Left lung (tissue), 10 donors: ENCODE results near the gene RNF44. TPM values are rescaled to one million over a fixed set of nuclear protein-coding genes. Genes with fewer than 3 reads are reported as not detected.
A peak's percentile ranks its signal among the peaks of the same experiment; 100 is the strongest.
"Not testable (repeated sequence)": the region's sequence is repeated elsewhere in the genome, so short reads cannot be mapped to it uniquely, and the experiment has no call there.

Experiments
- ATAC-seq: fragments of 200-7000 bp; cut with Tn5 transposase; one replicate; pipeline ENCODE4 v1.9.1; 2020; ENCODE audit warnings: moderate library complexity
- DNase-seq, 4 donors: peaks; one replicate each; pipeline ENCODE4 v3.0.0-alpha.2; 2013 to 2020
- H3K27ac ChIP-seq, 2 donors: fragments of 200-600 bp; sonication (generic) in 1 of 2; one replicate each; pipeline versions ENCODE4 v1.5.0 to v1.8.0; 2020 to 2021
- H3K27me3 ChIP-seq, 2 donors: fragments of 200-600 bp; sonication (generic) in 1 of 2; one replicate each; pipeline versions ENCODE4 v1.5.0 to v1.8.0; 2020 to 2021
- H3K36me3 ChIP-seq, 2 donors: fragments of 200-600 bp; sonication (generic) in 1 of 2; one replicate each; pipeline versions ENCODE4 v1.5.0 to v1.8.0; 2020 to 2021
- H3K4me1 ChIP-seq, 2 donors: fragments of 200-600 bp; one replicate each; pipeline ENCODE4 v1.8.0; 2021
- H3K4me3 ChIP-seq, 2 donors: fragments of 200-600 bp; sonication (generic) in 1 of 2; one replicate each; pipeline versions ENCODE4 v1.5.0 to v1.8.0; 2020 to 2021; ENCODE audit warnings: mild to moderate bottlenecking in 1 of 2
- H3K9me3 ChIP-seq, 2 donors: fragments of 200-600 bp; sonication (generic) in 1 of 2; one replicate each; pipeline versions ENCODE4 v1.5.0 to v1.8.0; 2020 to 2021
- CTCF ChIP-seq, 2 donors: fragments of 200-600 bp; sonication (generic) in 1 of 2; IDR thresholded peaks; one replicate each; pipeline versions ENCODE4 v1.5.0 to v1.8.0; 2021; ENCODE audit warnings: antibody characterized with exemption in 2 of 2
- intact Hi-C, 2 donors: fragments of 100-400 bp; cut with DNase I; formaldehyde crosslinking; loops; one replicate each; pipeline versions ENCODE4 v1.11.2 to v1.14.2; 2022
- polyA plus RNA-seq, 6 donors: library from polyadenylated mRNA; unstranded; fragments of 120-200 nt; gene quantifications; one replicate each; pipeline ENCODE4 v1.2.1, GENCODE V29; 2013; ENCODE audit not compliant: insufficient read length in 6 of 6
- total RNA-seq, 2 donors: library from RNA; stranded (reverse); fragmentation: NEBNext Ultra II Directional; extraction: Animal tissue kit (Norgen Biotek cat#: 25700); gene quantifications; one replicate each; pipeline ENCODE4 v1.2.1, GENCODE V29; 2021
- donor health status: DM: no; HTN: yes; CAD: no.
- donor health status: DM: no; HTN: no; CAD: no.

RNF44 gene
- total and polyA plus RNA-seq, 8 donors = 37.6 to 61.7 (median 45.0) TPM

- no peak for TF ChIP-seq CTCF (IDR thresholded peaks at IDR 0.05)
- DNase-seq = no peak
- Histone ChIP-seq H3K4me3 (no peak overlapping the region), H3K27ac (no peak overlapping the region), H3K4me1 (peaks cover 0 to 10% of the 10 kb centered on the region in 2 donors), H3K9me3 (no peaks in the 10 kb centered on the region), H3K36me3 (peaks cover 3 to 87% of the 10 kb centered on the region in 2 donors), H3K27me3 (no peaks in the 10 kb centered on the region)
- intact Hi-C loops = no loop called here
- no peak for ATAC-seq
Observed at GRCh38 chr5:176492431-176492830, 44.8 kb downstream of the RNF44 start.

- ATAC-seq (no peak), DNase-seq (no peak)
- intact Hi-C loops = no loop called here
- Histone ChIP-seq H3K27me3 (no peaks in the 10 kb centered on the region), H3K27ac (no peak overlapping the region), H3K36me3 (peaks cover 3 to 86% of the 10 kb centered on the region in 2 donors), H3K4me1 (peaks cover 0 to 10% of the 10 kb centered on the region in 2 donors), H3K4me3 (no peak overlapping the region), H3K9me3 (no peaks in the 10 kb centered on the region)
- no peak for TF ChIP-seq CTCF (IDR thresholded peaks at IDR 0.05)
Observed at GRCh38 chr5:176491901-176492300, 45.3 kb downstream of the RNF44 start.

GRCh38 chr5:176491101-176491502, 46.1 kb downstream of the RNF44 start:
- H3K4me1 ChIP-seq = peaks cover 0 to 10% of the 10 kb centered on the region in 2 donors
- H3K27ac ChIP-seq = no peak overlapping the region
- DNase-seq = no peak
- peak; percentile 28 for ATAC-seq
- TF ChIP-seq CTCF (IDR thresholded peaks at IDR 0.05) = no peak
- no peak overlapping the region for H3K4me3 ChIP-seq
- H3K27me3 ChIP-seq = no peaks in the 10 kb centered on the region
- peaks cover 3 to 79% of the 10 kb centered on the region in 2 donors for H3K36me3 ChIP-seq
- intact Hi-C loops = no loop called here
- no peaks in the 10 kb centered on the region for H3K9me3 ChIP-seq

GRCh38 chr5:176490301-176490700, 46.9 kb downstream of the RNF44 start:
- Histone ChIP-seq H3K4me3 (no peak overlapping the region), H3K4me1 (peaks cover 0 to 10% of the 10 kb centered on the region in 2 donors), H3K27ac (no peak overlapping the region), H3K9me3 (no peaks in the 10 kb centered on the region), H3K36me3 (peaks cover 0 to 75% of the 10 kb centered on the region in 2 donors), H3K27me3 (no peaks in the 10 kb centered on the region)
- no peak for DNase-seq
- ATAC-seq = no peak
- no peak for TF ChIP-seq CTCF (IDR thresholded peaks at IDR 0.05)
- intact Hi-C loops = no loop called here

- intact Hi-C loops = no loop called here
- DNase-seq = no peak
- H3K27ac ChIP-seq = no peak overlapping the region
Observed at GRCh38 chr5:176489077-176489476, 48.1 kb downstream of the RNF44 start.

GRCh38 chr5:176487160-176487559, 50.0 kb downstream of the RNF44 start:
- H3K4me1 ChIP-seq, H3K27ac ChIP-seq, intact Hi-C loops, H3K4me3 ChIP-seq, DNase-seq, H3K9me3 ChIP-seq, H3K27me3 ChIP-seq: not testable (repeated sequence)
- peak; percentile 61 for ATAC-seq
- H3K36me3 ChIP-seq = peaks cover 0 to 57% of the 10 kb centered on the region in 2 donors

More at GRCh38 chr5:176489077-176489476, 48.1 kb downstream of the RNF44 start:
- no peaks in the 10 kb centered on the region for H3K9me3 ChIP-seq
- no peak for ATAC-seq
- H3K4me1 ChIP-seq = peaks cover 0 to 10% of the 10 kb centered on the region in 2 donors
- H3K4me3 ChIP-seq = no peak overlapping the region
- H3K36me3 ChIP-seq = peaks cover 0 to 63% of the 10 kb centered on the region in 2 donors
- no peaks in the 10 kb centered on the region for H3K27me3 ChIP-seq
- TF ChIP-seq CTCF (IDR thresholded peaks at IDR 0.05) = no peak
